ENCODE measurements around the gene SORCS2.

Gene SORCS2

GRCh38 chr4:7646384-7647061 lies 454.2 kb downstream of the SORCS2 start:
- no peak for DNase-seq (ENCODE audit: low spot score)
- TF ChIP-seq CTCF (IDR thresholded peaks at IDR 0.05; ENCODE audit: extremely low read depth, missing control alignments) = no peak

- TF ChIP-seq CTCF (IDR thresholded peaks at IDR 0.05; ENCODE audit: extremely low read depth, missing control alignments) = no peak
- no peak for DNase-seq (ENCODE audit: low spot score)
Observed at GRCh38 chr4:7647186-7647585, 454.8 kb downstream of the SORCS2 start.

- no peak for DNase-seq (ENCODE audit: low spot score)
- TF ChIP-seq CTCF (IDR thresholded peaks at IDR 0.05; ENCODE audit: extremely low read depth, missing control alignments) = no peak
Observed at GRCh38 chr4:7647600-7648543, 455.5 kb downstream of the SORCS2 start.

- no peak for TF ChIP-seq CTCF (IDR thresholded peaks at IDR 0.05; ENCODE audit: extremely low read depth, missing control alignments)
- no peak for DNase-seq (ENCODE audit: low spot score)
Observed at GRCh38 chr4:7648544-7649395, 456.4 kb downstream of the SORCS2 start.

GRCh38 chr4:7649411-7649740 lies 457.0 kb downstream of the SORCS2 start:
- DNase-seq (ENCODE audit: low spot score) = no peak
- TF ChIP-seq CTCF (IDR thresholded peaks at IDR 0.05; ENCODE audit: extremely low read depth, missing control alignments) = no peak

- DNase-seq (ENCODE audit: low spot score) = no peak
- no peak for TF ChIP-seq CTCF (IDR thresholded peaks at IDR 0.05; ENCODE audit: extremely low read depth, missing control alignments)
Observed at GRCh38 chr4:7649741-7650531, 457.6 kb downstream of the SORCS2 start.

Data from GM20000 (cell line).